CD4-positive, alpha-beta T cell treated with Interleukin-15 for 4 hours (primary cell): ENCODE measurements around the gene TUBGCP2.
"Not testable (repeated sequence)": the region's sequence is repeated elsewhere in the genome, so short reads cannot be mapped to it uniquely, and the experiment has no call there.

Experiments used
- DNase-seq: peaks from one replicate; pipeline ENCODE4 v3.0.0-alpha.2; 2020; ENCODE audit warnings: low spot score

The TUBGCP2 gene

DNA sequence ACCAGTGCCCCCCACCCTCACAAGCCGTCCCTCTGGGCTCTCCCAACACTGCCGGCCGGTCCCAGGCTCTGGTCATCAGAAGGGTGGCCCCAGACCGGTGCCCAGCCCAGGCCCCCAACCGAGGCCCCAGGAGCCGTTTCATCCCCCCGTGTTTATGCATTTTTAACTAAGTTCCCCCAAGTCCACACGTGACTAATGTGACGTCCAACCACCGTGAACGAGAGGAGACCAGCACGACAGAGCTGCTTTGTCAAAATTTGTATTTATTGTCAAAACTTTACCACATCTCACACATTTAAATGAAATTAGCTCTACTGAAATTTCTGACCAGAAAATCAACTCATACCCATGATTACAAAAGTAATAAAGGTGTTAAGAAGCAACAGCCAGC, 62.4 kb downstream of the TUBGCP2 start:
- no peak for DNase-seq

GRCh38 chr10:133245439-133246235, 63.0 kb downstream of the TUBGCP2 start:
- no peak for DNase-seq

- DNase-seq: no peak
Observed at GRCh38 chr10:133243593-133243992, 65.1 kb downstream of the TUBGCP2 start.

DNA sequence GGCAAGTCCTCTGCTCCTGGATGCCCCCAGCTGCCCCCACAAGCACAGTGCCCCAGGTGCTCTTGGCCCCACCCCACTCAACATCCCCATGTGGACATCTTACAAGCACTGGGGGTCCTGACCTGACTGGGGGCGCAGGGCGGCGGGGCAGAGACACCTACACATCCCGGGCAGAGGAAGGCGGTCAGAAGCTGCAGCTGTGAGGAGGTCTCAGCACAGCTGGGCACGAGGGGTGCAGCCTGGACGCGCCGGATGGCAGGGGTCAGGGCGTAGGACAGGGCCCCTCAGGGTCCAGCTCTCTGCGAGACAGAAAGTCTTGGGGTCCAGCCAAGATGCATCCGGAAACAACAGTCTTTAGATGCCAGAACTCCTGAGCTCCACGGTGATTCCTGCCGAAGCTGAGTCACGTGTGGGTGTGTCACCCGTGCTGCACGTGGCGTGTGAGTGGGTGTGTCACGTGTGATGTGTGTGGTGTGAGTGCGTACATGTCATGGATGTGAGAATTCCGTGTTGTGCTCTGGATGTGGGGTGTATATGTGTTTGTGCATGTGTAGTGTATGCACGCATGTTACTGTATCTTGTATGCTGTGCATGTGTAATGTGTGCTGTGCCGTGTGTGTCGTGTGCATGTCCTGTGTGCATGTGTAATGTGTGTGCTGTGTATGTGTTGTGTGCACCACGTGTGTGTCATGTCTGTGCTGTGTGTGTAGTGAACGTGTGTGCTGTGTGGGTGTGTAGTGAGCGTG, 65.9 kb downstream of the TUBGCP2 start:
- no peak for DNase-seq

DNA sequence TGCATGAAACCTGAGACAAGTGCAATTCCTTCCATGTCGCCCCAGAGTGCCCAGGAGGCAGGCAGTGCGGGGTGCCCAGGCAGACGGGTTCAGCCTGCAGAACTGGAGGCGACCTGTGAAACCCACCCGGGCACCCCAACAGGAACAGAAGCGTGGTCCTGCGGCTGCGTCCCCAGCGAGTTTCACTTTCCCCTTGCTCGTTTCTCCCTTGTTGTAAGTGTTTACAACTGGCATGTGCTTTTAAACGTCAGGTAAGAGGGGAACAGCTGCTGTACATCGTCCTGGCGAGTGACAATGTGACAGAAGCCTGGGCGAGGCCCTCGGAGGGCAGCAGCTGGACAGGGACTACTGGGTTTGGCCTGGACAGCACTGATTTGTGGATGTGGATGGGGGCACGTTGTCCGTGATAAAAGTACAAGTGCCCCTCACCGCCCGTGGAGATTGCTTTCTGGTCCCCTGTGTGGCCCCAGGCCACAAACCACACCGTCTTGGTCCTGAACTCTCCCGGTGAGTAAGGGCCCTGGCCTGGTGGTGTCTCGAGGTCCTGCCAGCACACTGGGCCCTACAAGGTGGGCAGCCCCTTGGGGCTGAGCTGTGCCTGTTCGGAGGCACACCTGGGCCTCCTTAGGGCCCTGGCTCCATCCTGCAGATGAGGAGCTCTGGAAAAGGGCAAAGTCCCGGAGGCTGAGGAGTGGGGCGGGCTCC, 67.0 kb downstream of the TUBGCP2 start:
- DNase-seq: peak; percentile 17

DNA sequence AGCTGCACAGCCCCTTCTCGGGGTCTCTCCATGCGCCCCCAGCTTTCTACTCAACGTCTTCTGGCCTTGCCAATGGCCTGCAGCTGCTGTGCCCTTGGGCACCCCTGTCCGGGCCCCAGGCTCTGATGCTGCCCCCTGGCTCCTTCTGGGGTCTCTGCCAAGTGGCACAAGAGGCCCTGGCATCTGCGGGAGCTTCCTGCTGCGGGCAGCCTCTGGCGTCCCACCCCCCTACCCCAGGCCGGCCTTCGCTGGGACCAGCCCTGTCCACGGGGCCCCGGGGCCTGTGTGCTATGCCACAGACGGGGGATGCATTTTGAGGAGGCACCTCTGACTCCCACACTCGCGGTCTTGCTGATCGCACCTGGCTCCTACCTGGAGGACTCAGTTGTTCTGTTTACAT, 68.7 kb downstream of the TUBGCP2 start:
- DNase-seq: no peak

DNA sequence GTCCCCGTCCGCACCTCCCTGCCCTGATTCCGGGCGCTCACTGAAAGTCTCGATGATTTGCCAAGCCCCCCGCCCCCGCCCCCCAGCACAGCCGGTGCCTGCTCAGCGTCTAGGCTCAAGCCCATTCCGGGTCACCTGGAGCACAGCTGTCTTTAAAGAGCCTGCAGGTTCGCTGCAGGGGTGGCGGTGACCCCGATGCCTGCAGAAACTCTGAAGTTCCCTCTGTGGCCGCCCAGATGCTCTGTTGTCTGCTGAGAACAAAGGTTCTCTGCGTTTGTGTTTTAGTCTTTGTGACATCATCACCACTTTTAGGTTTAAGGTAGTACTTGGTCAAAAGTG, 70.2 kb downstream of the TUBGCP2 start:
- DNase-seq: no peak

DNA sequence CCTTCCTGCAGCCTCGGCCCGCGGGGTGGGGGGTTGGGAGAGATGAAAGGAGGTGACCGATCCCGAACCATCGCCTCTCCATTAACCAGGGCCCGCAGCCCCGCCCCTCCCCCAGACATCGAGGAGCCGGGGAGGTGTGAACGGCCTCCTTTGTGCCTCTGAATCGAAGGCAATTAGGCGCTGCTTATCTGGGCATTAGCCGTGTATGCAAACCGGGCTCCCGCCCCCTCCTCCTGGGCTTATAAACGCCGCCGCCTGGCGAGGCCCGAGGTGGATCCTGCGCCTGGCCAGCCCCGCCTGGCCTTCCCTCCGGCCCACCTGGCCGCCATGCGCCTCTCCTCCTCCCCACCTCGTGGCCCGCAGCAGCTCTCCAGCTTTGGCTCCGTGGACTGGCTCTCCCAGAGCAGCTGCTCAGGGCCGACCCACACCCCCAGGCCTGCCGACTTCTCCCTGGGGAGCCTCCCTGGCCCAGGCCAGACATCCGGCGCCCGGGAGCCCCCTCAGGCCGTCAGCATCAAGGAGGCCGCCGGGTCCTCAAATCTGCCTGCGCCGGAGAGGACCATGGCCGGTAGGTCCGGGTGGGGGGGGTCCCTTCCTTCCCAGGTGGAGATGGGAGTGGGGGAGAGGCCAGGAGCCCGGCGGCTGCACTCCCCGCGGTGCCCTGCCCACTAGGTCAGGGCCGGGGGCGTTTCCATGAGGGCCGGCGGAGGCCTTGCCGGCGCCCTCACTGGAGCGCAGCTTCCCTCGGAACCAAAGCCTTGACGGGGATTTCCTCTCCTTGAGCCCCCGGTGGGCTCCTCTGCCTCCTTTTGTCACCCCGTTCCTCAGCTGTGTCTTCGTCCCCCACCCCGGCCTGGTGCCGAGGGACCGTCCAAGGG, 70.8 kb downstream of the TUBGCP2 start, which contains the start of gene VENTX:
Gene VENTX, plus strand, starts transcription at position 268 of the 878 bp plus-strand sequence. Its CDS starts 60 bp downstream, at position 328.
- DNase-seq: no peak

- DNase-seq: no peak
Observed at GRCh38 chr10:133237241-133237587, 71.5 kb downstream of the TUBGCP2 start.

DNA sequence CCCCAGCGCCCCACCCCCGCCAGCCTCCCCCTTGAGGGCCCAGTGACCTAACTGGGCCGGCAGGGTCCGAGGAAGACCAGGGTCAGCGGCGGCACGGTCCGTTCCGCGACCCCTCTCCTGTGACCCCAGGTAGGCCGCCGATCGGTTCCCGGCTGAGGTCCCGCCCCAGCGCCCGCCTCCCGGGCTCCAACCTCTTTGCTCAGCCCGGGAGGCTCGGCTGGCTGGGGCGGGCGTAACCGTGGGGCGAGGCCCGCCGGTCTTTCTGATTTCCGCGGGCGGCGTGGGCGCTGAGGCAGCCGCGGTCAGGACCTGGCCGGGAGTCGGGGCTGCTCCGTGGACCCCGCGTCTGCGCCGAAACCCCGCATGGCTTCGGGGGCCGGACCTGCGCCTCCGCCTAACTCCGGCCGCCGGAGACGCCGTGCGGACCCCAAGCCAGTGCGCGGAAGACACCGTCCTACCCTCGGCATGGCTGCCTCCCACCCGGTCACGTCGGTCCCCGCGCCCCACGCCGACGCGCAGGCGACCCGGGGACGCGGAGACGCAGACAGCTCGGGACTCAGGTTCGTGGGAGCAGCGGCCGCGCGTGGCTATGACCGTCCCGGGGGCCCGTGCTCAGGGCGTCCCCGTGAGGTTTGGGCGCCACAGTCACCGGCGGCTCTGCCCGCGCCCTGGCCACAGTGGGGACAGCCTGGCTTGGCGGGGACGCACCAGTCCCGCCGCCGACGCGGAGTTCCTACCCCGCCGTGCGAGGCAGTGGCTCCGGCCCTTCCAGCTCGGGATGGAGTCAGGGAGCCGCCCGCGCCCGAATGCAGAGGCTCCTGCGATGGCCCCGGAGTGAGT, 72.1 kb downstream of the TUBGCP2 start:
- no peak for DNase-seq

DNA sequence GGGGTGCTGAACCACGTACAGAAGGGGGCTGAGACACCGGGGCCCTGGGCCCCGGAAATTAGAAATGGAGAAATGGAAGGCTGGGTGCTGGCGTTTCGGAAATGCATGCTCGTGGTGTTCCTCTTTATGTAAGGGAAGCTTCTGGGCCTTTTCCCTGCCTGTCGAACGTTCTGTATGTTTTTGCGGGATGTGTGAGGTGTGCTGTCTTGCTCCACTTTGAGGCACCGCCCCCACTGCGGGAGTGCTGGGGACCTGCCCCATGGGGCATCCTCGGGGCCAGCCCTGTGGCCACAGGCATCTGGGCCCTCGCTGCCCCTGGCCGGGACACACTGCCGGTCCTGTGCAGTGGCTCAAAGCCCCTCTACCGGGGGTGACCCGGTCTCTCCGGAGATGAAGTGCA, 72.7 kb downstream of the TUBGCP2 start:
- DNase-seq: no peak

DNA sequence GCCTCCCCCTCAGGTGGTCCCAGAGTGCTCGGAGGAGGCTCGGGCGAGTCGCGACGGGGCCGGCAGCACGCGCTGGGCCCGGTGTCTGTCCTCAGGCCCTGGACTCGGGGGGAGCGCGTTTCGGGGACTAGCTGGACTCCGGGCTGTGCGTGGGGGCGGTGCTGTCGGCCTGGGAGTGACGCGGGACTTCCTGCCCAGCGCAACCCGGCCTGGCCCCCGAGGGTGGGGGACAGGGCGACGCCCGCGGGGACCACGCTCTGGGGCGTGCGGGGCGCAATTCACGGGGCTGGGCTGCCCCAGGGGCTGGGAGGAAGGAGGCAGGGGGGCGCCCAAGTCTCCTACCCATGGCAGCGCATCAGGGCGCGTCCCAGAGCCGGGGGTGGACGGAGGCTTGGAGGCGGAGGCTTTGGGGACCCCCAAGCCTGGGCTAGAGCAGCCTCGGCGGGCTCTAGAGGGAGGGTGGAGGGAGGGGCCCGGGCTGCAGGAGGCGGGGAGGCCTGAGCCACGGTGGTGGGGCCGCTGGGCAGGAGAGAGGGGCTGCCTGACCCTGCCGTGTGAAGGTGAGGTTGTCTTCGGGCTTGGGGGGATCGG, 73.3 kb downstream of the TUBGCP2 start:
- DNase-seq: no peak

- not testable (repeated sequence) for DNase-seq
Observed at GRCh38 chr10:133234796-133235195, 73.9 kb downstream of the TUBGCP2 start.

DNA sequence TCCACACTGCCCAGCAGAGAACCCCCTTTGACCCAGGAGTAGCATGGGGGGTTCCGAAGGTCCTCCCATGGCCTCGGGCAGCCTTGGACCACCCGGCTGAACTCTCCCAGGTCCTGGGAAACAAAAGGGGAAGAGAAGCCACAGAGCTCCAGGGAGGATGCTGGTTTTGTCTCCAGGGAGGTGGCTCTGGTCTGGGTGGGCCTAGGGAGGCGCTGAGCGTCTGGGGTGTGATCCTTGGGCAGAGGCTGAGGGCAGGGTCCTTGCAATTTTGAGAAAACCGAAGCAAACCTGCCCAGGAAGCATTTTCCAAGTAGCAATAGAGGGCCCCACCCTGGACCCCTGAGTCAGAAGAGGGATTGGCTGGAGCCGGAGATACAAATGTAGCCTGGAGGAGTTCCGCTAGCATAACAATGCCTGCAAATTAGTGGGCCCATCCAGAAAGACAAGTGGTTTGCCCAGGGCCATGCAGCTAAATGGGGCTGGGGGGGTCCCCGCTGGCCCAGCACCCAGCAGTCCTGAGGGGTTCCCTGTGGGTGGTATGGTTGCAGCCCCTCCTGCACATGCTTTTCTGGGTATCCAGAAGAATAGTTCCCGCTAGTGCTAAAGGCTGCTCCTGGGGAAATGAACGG, 76.6 kb downstream of the TUBGCP2 start:
- no peak for DNase-seq

DNA sequence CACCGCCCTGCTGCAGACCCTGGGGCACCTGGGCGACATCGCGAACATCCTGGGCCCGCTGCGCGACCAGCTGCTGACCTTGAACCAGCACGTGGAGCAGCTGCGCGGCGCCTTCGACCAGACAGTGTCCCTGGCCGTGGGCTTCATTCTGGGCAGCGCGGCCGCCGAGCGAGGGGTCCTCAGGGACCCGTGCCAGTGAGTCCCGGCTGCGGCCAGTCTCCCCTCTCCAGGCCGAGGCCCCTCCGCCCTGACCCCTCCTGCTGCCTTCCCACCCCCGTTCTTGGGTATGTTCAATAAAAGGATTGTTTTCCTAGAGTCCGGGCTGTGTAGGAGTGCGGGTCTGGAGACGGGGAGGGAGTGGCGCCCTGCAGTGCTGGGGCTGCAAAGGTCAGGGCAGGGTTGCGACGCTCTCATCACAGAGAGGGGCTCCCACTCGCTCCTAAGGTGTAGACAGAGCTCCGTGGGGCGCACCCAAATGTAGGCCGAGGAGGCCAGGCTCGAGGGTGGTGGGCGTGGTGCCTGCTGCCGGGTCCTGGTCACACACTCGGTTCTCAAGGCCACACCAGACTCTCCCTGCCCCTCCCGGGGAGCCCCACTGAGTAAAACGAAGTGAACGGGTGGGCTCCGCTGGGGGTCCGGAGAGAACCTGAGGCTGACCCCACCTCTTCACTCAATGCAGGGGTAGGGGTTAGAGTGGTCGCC, 77.3 kb downstream of the TUBGCP2 start:
- DNase-seq: no peak

- no peak for DNase-seq
Observed at GRCh38 chr10:133230387-133231195, 78.1 kb downstream of the TUBGCP2 start.

DNA sequence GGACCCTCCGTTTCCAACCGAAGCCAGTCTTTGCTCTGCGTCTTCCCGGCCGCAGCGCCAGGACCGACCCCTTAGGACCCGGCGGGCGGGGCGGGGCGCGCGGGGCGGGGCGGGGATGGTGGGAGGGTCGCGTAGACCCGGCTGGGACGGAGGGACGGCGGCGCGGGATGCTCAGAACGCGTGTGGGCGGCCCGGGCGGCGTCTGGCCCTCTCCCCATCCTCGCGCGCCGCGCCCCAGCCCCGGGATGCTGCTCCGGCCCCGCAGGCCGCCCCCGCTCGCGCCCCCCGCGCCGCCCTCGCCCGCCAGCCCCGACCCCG, 78.7 kb downstream of the TUBGCP2 start, which contains the start of gene UTF1:
Gene UTF1, plus strand, starts transcription at position 174 of the 318 bp plus-strand sequence. Its CDS starts 72 bp downstream, at position 246.
- DNase-seq: no peak

DNA sequence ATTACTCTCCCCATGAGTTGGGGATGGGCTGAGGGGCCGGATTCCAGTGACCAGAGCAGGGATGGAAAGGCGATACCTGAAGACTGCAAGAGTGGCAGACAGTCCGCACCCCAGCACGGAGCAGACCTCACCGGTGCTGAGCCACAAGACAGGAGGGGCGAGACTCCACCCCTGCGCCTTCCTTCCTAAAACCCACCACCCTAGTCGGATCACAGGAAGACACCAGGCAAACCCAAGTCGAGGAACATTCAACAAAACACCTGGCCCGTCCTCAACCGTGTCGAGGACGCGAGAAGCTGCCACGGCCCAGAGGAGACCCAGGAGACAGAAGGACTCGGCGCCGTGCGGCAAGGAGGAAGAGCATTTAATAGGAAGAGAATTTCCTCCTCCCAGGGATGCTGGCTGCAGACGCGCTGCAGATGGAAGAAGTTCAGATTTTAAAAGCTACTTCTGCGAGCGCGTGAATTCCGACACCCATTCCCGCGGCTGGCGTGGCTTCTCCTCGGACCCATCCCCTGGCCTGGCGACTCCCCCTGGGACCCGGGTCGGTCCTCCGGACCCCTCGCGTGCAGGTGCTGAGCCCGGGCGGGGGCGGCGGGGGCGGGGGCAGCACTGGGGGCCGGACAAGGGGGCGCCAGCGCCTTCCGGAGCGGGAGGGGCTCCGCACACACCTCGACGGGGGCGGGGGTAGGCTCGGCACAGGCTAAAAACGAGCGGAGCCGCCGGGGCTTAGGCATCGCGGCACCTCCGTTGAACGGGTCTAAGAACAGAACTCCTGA, 79.2 kb downstream of the TUBGCP2 start:
- DNase-seq: no peak
